ENCODE results near the gene OIP5.
A peak's percentile ranks its signal among the peaks of the same experiment; 100 is the strongest.
"Not testable (repeated sequence)": the region's sequence is repeated elsewhere in the genome, so short reads cannot be mapped to it uniquely, and the experiment has no call there.

Gene OIP5

DNA sequence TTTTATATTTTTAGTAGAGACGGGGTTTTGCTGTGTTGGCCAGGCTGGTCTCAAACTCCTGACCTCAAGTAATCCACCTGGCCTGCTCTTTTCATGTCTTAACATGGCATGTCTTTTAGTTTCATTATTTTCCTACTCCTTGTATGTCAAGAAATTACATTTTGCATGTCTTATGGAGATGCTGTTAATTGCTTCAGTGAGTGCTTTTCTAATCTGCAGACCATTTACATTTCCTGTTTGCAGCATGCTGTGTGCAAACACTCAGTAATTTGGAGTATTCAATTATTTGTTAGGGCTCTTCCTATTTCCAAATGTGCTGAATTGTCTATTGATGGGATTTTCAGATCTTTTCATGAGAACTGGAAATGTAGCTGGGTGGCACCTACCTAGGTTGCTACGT, 31.3 kb downstream of the OIP5 start:
- DNase-seq = not testable (repeated sequence)

DNA sequence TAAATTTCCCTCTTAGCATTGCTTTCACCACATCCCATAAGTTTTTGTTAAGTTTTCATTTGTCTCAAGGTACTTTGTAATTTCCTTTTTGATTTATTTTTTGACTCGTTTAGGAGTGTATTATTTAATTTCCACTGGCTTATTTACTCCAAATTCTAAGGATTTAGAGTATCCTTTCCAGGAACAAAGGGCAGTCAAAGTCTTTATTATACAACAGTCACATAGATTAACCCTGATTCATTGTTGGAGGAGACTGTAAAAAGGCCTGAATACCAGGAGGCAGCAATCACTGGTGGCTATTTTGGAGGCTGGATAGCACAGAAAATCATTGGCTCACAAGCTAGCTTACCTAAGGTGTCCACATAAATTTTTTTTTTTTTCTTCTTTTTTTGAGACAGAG, 39.9 kb downstream of the OIP5 start:
- DNase-seq = no peak

DNA sequence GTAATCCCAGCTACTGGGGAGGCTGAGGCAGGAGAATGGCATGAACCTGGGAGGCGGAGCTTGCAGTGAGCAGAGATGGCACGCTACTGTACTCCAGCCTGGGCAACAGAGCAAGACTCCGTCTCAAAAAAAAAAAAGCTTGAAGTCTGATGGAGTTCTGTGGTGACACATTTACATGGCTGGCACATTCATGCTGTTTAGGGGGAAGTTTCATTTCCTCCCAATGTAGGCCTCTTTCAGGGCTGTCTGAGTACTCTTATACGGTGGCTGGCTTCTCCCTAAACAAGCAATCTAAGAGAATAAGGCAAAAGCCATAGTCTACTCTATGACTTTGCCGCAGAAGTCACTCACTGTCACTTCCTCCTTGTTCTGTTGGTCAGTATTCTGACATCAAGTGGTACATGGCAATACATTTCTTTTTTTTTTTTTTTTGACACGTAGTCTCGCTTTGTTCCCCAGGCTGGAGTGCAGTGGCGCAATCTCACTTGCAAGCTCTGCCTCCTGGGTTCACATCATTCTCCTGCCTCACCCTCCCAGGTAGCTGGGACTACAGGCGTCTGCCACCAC, 41.2 kb downstream of the OIP5 start:
- no peak for DNase-seq

DNA sequence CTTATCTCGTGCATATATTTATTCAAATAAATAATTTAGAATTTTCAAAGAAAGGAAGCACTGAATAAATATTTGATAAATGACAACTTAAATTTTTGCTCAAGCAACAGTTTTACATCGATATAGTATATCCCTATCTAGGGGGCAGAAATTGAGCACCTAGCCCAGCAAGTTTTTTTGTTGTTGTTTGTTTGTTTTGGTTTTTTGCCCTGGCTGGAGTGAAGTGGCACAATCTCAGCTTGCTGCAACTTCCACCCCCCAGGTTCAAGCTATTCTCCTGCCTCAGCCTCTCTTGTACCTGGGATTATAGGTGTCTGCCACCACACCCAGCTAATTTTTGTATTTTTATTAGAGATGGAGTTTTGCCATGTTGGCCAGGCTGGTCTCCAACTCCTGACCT, 42.4 kb downstream of the OIP5 start:
- no peak for DNase-seq

DNA sequence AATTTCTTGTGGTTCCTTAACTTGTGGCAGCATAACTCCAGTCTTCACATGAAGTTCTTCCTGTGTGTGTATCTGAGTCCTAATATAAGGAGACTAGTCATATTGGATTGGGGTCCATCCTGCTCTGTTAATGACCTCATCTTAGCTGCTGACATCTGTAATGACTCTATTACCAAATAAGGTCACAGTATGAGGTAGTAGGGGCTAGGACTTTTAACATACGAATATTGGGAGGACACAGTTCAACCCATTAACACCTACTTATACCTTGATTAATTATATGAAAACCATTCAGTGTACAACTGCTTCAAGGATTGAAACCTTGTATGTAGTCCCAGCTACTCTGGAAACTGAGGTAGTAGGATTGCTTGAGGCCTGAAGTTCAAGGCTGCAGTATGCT, 43.9 kb downstream of the OIP5 start:
- no peak for DNase-seq

DNA sequence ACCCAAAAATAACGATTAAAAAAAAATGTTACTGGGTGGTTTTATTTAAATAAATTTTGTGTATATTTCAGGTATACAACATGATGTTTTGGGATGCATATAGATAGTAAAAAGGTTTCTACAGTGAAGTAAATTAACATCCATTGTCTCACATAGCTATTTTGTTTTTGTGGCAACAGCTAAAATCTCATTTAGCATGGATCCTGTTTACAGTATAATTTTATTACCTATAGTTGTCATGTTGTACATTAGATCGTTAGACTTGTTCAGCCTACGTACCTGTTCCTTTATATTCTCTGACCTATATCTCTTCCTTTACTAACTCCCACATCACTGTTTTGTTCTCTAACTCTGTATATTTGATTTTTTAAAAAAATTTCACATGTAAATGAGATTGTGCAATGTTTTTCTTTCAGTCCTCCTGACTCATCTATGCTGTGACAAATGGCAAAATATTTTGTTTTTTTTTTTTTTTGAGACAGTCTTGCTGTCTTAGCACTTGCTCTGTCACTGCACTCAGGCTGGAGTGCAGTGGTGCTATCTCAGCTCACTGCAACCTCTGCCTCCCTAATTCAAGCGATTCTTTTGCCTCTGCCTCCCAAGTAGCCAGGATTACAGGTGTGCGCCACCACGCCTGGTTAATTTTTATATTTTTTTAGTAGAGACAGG, 45.6 kb downstream of the OIP5 start:
- no peak for DNase-seq

DNA sequence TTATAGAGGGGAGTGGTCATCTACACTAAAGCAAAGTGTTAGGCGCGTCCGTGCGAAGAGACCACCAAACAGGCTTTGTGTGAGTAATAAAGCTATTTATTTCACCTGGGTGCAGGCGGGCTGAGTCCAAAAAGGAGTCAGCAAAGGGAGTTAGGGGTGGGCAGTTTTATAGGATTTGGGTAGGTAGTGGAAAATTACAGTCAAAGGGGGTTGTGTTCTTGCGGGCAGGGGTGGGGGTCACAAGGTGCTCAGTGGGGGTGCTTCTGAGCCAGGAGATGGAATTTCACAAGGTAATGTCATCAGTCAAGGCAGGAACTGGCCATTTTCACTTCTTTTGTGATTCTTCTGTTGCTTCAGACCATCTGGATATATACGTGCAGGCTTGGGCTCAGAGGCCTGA, 47.1 kb downstream of the OIP5 start:
- no peak for DNase-seq

DNA sequence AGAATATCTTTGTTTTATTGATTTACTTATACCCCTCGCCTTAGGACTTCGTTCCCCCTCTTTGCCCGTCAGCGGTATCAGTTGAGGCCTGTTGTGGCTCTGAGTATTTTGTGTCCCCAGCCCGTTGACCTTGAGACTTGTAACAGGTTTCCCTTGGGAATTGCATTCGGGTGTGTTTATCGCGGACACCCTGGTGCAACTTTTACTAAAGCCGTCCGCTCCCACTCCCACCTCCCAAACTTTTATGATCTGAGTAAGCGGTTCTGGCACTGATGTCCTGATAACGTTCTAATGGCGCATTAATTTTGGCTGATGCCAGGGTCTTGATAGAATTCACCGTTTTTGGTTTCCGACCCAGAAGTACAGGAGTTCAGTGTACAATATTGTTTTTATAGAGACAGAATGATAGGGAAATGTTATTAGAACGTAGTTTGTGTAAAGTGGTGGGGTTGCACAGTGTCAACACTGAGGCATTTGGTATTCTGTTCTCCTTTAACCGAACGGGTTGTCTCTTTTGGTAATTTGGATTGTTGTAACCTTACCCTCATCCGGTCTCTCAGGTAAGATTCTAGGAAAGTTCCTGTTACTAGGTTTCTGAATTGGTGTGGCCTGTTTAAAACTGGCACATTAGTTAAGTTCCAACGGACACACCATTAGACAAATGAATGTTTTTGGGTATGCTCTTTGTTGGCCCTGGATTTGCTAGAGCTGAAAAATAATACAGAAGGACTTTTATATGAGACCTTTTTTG, 47.8 kb downstream of the OIP5 start:
- DNase-seq = peak; percentile 6 to 42

DNA sequence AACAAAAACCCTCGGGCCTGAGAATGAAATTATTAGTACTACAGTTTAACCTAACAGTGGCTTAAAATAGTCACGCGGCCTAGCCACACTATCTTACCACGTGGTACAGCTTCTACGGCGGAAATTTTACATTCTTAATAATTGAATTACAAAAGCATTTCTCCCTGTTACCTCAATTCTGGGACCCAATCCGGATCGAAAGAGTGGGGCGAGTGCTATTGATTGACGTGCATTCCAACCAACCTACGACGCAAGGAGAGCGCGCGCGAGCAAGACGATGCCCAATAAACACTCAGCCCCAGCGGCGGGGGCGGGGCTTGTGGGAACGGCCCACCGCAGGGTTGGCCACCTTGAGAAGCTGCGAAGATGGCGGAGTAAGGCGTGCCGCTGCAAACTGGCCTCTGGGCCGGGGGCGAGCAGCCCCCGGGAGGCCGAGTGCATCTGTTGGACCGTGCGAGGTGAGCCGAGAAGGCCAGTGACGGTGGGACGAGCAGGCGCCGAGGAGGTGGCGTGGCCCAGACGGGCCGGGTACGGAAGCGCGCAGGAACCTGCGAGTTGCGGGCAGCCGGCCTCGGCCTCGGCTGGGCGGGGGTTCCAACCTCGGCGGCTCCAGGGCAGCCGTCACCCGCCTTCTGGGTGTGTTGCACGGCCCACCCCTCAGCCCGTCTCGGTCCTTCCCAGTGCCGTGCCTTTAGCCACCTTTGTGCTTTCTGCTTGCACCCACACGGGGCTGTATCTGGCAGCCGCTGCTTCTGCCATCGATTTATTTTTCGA, 48.6 kb downstream of the OIP5 start:
- DNase-seq = peak; percentile 99

DNA sequence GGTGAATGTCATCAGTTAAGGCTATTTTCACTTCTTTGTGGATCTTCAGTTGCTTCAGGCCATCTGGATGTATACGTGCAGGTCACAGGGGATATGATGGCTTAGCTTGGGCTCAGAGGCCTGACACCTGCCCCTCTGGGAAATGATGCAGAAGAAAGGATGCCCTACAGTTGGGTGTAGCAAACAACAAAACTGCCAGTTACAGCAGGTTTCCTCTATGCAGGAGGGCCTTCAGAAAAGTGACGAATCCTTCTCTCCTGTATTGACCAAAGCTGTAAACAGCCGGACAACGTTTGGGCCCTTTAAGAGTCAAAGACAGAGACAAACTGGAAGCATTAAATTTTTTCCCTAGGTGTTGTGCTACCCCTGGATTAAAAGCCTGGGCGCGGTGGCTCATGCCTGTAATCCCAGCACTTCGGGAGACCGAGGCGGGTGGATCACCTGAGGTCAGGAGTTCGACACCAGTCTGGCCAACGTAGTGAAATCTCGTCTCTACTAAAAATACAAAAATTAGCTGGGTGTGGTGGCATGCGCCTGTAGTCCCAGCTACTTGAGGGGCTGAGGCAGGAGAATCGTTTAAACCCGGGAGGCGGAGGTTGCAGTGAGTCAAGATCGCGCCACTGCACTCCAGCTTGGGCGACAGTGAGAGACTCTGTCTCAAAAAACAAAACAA, 49.3 kb downstream of the OIP5 start:
- DNase-seq = peak in 1 of 2 experiments; percentile 19

DNA sequence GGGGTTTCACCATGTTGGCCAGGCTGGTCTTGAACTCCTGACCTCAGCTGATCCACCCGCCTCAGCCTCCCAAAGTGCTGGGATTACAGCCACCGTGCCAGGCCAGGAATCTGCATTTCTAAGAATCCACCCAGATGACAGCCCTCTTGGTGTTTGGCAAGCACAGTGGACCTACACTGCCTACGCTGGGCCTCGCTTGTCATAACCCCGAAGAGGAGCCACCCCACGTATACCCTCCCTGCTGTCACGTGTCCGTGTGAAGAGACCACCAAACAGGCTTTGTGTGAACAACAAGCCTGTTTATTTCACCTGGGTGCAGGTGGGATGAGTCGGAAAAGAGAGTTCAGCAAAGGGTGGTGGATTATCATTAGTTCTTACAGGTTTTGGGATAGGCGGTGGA, 50.0 kb downstream of the OIP5 start:
- DNase-seq = not testable (repeated sequence)

DNA sequence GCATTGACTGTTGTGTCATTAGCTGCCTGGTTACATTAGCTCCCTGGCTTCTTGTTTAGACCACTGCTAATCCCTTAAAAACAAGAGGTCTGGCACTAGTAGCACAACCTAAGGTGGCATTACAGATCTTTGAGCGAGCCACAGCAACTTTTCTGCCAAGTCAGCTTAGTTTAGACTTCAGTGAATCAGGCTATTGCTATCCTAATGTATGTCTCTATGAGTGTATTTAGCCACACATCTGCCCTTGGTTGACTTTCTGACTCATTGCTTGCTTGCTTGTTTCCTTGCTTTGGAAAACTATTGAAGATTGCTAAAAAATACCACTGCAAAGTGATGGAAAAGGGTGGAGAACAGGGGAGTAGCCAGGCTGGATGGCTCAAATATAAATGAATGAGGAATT, 51.2 kb downstream of the OIP5 start:
- DNase-seq = no peak

DNA sequence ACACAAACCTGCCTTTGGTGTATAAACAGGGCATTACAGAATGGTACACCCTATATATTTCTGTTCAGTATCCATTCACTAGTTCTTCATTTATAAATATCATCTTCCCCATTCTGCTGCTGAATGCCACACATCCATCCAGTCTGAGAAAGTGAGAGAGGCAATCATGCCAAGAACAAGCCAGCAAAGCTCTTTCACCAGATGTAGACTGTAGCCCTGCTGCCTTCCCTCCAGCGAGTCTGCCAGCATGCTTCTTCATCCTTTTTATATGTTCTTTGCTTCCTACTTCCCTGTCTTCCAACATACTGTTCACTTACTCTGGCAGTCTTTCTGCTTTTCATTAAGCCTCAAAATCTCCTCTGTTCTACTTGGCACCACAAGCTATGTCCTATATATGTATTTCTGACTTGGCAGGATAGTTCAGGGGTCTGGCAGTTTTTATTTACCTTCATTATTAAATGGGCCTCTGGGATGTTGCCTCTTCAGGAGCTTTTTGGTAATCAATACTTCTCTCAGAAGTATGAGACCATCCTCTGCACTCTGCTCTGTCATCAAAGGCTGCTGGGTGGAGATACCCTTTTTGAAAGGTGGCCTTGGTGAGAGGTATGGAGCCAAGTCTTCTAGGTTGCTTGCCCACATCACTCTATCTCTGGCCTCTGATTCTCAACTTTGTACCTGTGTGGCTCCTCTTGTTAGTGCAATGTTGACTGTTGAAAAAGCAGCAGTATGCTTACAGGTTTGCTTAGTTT, 52.7 kb downstream of the OIP5 start:
- no peak for DNase-seq

DNA sequence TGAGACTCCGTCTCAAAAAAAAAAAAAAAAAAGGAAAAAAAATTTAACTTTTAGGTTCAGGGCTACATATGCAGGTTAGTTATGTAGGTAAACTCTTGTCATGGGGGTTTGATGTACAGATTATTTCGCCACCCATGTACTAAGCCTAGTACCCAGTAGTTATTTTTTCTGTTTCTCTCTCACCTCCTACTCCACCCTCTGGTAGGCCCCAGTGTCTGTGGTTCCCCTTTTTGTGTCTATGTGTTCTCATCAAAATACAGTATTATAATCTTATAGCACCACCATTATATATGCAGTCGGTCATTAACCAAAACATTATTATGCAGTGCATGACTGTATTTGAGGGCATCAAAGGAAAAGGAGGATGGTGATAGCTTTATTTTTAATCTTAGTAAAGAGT, 54.1 kb downstream of the OIP5 start:
- DNase-seq = no peak

DNA sequence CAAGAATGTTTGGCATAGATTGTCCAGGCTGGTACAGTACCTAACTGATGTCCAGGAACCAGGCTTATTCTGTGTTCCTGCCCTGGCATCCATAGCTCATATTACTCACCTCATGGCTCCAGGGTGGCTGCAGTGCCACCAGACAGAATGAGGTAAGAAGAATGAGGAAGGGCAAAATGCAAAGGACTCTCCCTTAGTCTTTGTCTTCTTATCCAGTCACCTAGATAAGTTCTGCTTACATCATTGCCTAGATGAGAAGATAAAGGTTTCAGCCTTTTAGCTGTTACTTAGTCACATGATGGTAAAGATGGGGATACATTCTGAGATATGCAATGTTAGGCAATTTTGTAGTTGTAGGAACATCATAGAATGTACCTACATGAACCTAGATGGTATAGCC, 55.6 kb downstream of the OIP5 start:
- DNase-seq = no peak

DNA sequence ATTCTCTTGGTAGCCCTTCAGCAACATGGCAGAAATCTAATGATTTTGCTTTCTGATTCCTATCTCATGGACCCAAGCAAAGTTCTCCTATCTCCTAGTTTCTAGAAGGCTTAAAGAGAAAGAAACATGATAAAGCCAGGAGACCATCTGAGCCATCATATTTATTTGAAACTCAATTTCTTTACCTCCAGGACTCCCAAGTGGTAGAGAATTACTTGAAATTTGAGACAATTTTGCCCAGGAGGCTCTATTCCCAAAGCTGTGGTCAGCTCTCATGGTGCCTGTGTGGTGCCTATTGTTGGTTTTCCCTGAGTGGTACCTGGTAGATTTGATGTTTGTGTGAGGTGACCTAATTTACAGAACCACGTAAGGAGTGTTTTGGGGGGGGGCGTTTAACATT, 62.5 kb downstream of the OIP5 start:
- DNase-seq = no peak

DNA sequence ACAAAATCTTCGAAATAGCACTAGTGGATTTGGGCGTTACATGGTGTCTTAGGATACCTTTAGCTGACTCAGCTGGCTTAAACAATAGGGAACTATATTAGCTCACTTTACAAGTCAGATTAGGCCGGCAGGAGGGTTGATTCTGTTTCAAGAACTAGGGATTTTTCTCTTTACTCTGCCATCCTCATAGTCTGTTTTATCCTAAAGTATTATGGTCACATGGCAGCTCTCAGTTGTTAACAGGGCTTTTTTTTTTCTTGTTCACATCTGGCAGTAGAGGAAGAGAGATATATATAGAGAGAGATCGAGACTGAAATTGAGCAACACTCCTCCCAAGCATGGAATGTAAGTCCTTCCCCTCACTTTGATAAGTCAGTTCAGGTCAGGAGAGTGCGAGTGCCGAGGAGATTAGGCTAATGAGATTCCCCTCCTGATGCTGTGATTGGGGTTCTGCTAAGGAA, 68.5 kb downstream of the OIP5 start:
- DNase-seq = no peak

DNA sequence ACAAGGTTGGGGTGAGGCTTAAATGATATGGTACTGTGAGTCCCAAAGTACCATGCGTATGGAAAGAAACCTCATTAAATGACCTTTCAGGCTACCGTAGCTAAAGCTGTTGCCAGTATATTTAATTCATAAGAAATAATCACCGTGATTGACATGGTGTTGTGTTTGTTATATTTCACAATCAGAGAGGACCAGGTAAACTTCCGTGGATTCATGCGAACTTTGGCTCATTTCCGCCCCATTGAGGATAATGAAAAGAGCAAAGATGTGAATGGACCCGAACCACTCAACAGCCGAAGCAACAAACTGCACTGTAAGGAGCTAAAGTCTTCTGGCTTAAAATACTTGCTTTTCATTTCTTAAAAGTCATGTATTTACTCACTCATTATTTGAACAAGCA, 69.8 kb downstream of the OIP5 start:
- no peak for DNase-seq

DNA sequence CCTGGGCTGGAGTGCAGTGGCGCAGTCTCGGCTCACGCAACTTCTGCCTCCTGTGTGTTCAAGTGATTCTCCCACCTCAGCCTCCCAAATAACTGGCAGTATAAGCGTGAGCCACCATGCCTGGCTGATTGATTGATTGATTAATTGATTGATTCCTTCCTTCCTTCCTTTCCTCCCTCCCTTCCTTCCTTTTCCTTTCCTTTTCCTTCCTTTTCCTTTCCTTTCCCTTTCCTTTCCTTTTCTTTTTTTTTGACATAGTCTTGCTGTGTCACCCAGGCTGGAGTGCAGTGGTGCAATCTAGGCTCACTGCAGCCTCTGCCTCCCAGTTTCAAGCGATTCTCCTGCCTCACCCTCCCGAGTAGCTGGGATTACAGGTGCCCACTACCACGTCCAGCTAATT, 71.5 kb downstream of the OIP5 start:
- DNase-seq = not testable (repeated sequence)

DNA sequence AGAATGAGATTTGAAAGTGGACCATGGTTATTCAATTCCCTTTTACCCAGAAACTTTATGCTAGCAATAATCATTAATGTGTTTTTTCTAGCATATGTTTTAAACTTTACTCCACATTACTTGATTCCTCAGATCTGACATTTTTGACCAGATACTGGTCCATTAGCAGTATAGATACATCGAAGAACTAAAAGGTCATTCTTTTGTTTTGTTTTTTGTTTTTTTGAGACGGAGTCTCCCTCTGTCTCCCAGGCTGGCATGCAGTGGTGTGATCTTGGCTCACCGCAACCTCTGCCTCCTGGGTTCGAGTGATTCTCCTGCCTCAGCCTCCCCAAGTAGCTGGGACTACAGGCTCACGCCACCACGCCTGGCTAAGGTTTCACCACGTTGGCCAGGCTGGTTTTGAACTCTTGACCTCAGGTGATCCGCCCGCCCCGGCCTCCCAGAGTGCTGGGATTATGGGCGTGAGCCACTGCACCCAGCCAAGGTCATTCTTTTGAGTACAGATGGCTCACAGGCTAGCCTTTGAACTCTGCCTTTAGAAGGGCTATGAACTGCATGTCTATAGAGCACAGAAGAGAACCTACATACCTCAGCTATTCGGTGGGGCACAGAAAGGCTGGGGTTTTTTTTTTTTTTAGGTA, 72.7 kb downstream of the OIP5 start:
- no peak for DNase-seq

All from NCI-H524 (cell line).